ENCODE data around the gene NOS1.

- TF ChIP-seq CTCF (IDR thresholded peaks at IDR 0.05) = no peak
- TF ChIP-seq POLR2A (IDR thresholded peaks at IDR 0.05) = no peak
These were observed 1.2 kb downstream of the NOS1 start for GRCh38 chr12:117360222-117360550.
